NCI-H524 (cell line): ENCODE measurements around the gene MIEN1.
A peak's percentile ranks its signal among the peaks of the same experiment; 100 is the strongest.
"Not testable (repeated sequence)": the region's sequence is repeated elsewhere in the genome, so short reads cannot be mapped to it uniquely, and the experiment has no call there.

Experiments
- DNase-seq, 2 experiments: peaks; one replicate each; lab custom pipeline; 2025; lab: John Stamatoyannopoulos, UW

MIEN1 gene

GRCh38 chr17:39730095-39730921 lies at the start of gene MIEN1:
TSS of gene MIEN1 (minus strand) at chr17:39730532. CDS start at chr17:39730495, 37 bp downstream.
- peak; percentile 66 to 81 for DNase-seq

- no peak for DNase-seq
These were observed 47.4 kb upstream of the MIEN1 start for GRCh38 chr17:39777534-39778365.

GRCh38 chr17:39776252-39776651 lies 45.9 kb upstream of the MIEN1 start:
- no peak for DNase-seq

GRCh38 chr17:39775031-39775430 lies 44.7 kb upstream of the MIEN1 start:
- no peak for DNase-seq

- DNase-seq: no peak
These were observed 43.7 kb upstream of the MIEN1 start for GRCh38 chr17:39774047-39774446.

- no peak for DNase-seq
These were observed 42.9 kb upstream of the MIEN1 start for GRCh38 chr17:39772987-39773934.

- DNase-seq: no peak
These were observed 42.1 kb upstream of the MIEN1 start for GRCh38 chr17:39772415-39772814.

GRCh38 chr17:39769974-39770587 lies 39.7 kb upstream of the MIEN1 start:
- no peak for DNase-seq

GRCh38 chr17:39767147-39767546 lies 36.8 kb upstream of the MIEN1 start:
- no peak for DNase-seq

- no peak for DNase-seq
These were observed 35.4 kb upstream of the MIEN1 start for GRCh38 chr17:39765766-39766165.

GRCh38 chr17:39765175-39765574 lies 34.8 kb upstream of the MIEN1 start:
- no peak for DNase-seq

GRCh38 chr17:39764171-39764570 lies 33.8 kb upstream of the MIEN1 start:
- not testable (repeated sequence) for DNase-seq

GRCh38 chr17:39763051-39763820 lies 32.9 kb upstream of the MIEN1 start:
- DNase-seq: no peak

GRCh38 chr17:39761861-39762496 lies 31.6 kb upstream of the MIEN1 start:
- no peak for DNase-seq

GRCh38 chr17:39759204-39759603 lies 28.9 kb upstream of the MIEN1 start:
- DNase-seq: no peak

GRCh38 chr17:39757931-39758873 lies 27.9 kb upstream of the MIEN1 start:
- DNase-seq: no peak

GRCh38 chr17:39757176-39757662 lies 26.9 kb upstream of the MIEN1 start:
- no peak for DNase-seq

GRCh38 chr17:39756380-39757079 lies 26.2 kb upstream of the MIEN1 start:
- DNase-seq: no peak
